K562 (cell line): ENCODE results near the gene DNASE2B. TPM values are rescaled to one million over a fixed set of nuclear protein-coding genes. Genes with fewer than 3 reads are reported as not detected.

ENCODE experiments used
- BCL6 ChIP-seq: fragments of 250-450 bp; sonication (Bioruptor Pico); IDR thresholded peaks from 2 replicates; pipeline ENCODE4 v1.4.0; 2020
- CEBPB ChIP-seq: fragments of 450-650 bp; IDR thresholded peaks from 2 replicates; pipeline ENCODE4 v1.6.1; 2016; ENCODE audit warnings: missing genetic modification characterization, missing compliant biosample characterization
- DIDO1 ChIP-seq: fragments of 450-650 bp; IDR thresholded peaks from 2 replicates; pipeline ENCODE4 v1.6.1; 2016; ENCODE audit warnings: low read depth, missing biosample characterization, missing genetic modification characterization
- EHMT2 ChIP-seq: fragments of 450-650 bp; IDR thresholded peaks from 2 replicates; pipeline ENCODE4 v1.6.1; 2018; ENCODE audit warnings: antibody characterized with exemption
- HMBOX1 ChIP-seq: sonication (generic); IDR thresholded peaks from 2 replicates; pipeline ENCODE4 v1.6.1; 2016
- HMG20A ChIP-seq: fragments of 450-650 bp; formaldehyde crosslinking; conservative IDR thresholded peaks from 2 replicates; pipeline ENCODE4 v1.4.0; 2020; ENCODE audit warnings: mild to moderate bottlenecking, mixed read lengths
- NBN ChIP-seq: fragments of 450-650 bp; IDR thresholded peaks from 2 replicates; pipeline ENCODE4 v1.6.1; 2016; ENCODE audit warnings: low read depth, mild to moderate bottlenecking
- SIN3B ChIP-seq: fragments of 450-650 bp; IDR thresholded peaks from 2 replicates; pipeline ENCODE4 v1.6.1; 2017; ENCODE audit warnings: low read depth, mild to moderate bottlenecking, moderate library complexity
- ZBTB11 ChIP-seq, 3 experiments: fragments of 200-800 bp in 1 of 3; fragments of 250-450 bp in 1 of 3; fragments of 450-650 bp in 1 of 3; sonication (Bioruptor Pico) in 1 of 3; sonication (Bioruptor generic) in 1 of 3; formaldehyde crosslinking in 1 of 3; IDR thresholded peaks; 2 replicates each; pipeline versions ENCODE4 v1.6.1 to v1.8.0; 2016 to 2022; ENCODE audit warnings: mild to moderate bottlenecking in 2 of 3, missing genetic modification characterization in 2 of 3, missing compliant biosample characterization in 1 of 3, moderate library complexity in 1 of 3
- ZBTB5 ChIP-seq: fragments of 450-650 bp; IDR thresholded peaks from 2 replicates; pipeline ENCODE4 v1.6.1; 2017; ENCODE audit warnings: antibody characterized with exemption
- ZBTB9 ChIP-seq: fragments of 450-650 bp; formaldehyde crosslinking; IDR thresholded peaks from 2 replicates; pipeline ENCODE4 v1.4.0; 2020; ENCODE audit warnings: mild to moderate bottlenecking, moderate library complexity
- ZFX ChIP-seq: sonication (generic); formaldehyde crosslinking; IDR thresholded peaks from 2 replicates; pipeline ENCODE4 v1.8.0; 2022; ENCODE audit warnings: mild to moderate bottlenecking, missing genetic modification reagents, moderate library complexity
- ZNF398 ChIP-seq: fragments of 250-450 bp; sonication (Bioruptor Pico); IDR thresholded peaks from 2 replicates; pipeline ENCODE4 v1.8.0; 2021; ENCODE audit warnings: moderate library complexity, mild to moderate bottlenecking, inconsistent platforms
- ZNF695 ChIP-seq: fragments of 450-650 bp; formaldehyde crosslinking; IDR thresholded peaks from 2 replicates; pipeline ENCODE4 v1.4.0; 2020; ENCODE audit warnings: mild to moderate bottlenecking, moderate library complexity
- ZNF778 ChIP-seq: fragments of 450-650 bp; formaldehyde crosslinking; IDR thresholded peaks from 2 replicates; pipeline ENCODE4 v1.4.0; 2020; ENCODE audit warnings: mild to moderate bottlenecking, moderate library complexity
- polyA plus RNA-seq, 8 experiments: library from polyadenylated mRNA; depleted of rRNA in 4 of 8; stranded (reverse) in 5 of 8; unstranded in 3 of 8; fragments of >200 nt; fragmentation: Nextera tagmentation in 2 of 8; fragmentation: Illumina TruSeq in 1 of 8; extraction: Ambion mirVana in 2 of 8; extraction: Trizol in 1 of 8; gene quantifications; 2 replicates each; pipeline versions ENCODE4 v1.2.1 to v1.2.3, GENCODE V29; 2011 to 2014; ENCODE audit warnings: inconsistent platforms in 1 of 8, missing spikeins in 1 of 8
- total RNA-seq, 7 experiments: library from RNA; depleted of rRNA in 6 of 7; stranded (reverse); fragments of >200 nt in 6 of 7; fragmentation: Illumina TruSeq in 2 of 7; extraction: Trizol in 2 of 7; gene quantifications; 2 replicates each; pipeline versions ENCODE4 v1.2.1 to v1.2.3, GENCODE V29; 2011 to 2021; ENCODE audit warnings: low replicate concordance in 1 of 7
- TF ChIP-seq, protein P1 (sequence below): sonication (generic); formaldehyde crosslinking; IDR thresholded peaks from 2 replicates; pipeline ENCODE4 v1.8.0; 2022; ENCODE audit warnings: missing genetic modification reagents, mild to moderate bottlenecking, borderline replicate concordance

Gene DNASE2B
- total and polyA plus RNA-seq, 9 of the 15 experiments (the other 6 are each of a cell fraction or from before 2014, with no cell fraction given): not detected

DNA sequence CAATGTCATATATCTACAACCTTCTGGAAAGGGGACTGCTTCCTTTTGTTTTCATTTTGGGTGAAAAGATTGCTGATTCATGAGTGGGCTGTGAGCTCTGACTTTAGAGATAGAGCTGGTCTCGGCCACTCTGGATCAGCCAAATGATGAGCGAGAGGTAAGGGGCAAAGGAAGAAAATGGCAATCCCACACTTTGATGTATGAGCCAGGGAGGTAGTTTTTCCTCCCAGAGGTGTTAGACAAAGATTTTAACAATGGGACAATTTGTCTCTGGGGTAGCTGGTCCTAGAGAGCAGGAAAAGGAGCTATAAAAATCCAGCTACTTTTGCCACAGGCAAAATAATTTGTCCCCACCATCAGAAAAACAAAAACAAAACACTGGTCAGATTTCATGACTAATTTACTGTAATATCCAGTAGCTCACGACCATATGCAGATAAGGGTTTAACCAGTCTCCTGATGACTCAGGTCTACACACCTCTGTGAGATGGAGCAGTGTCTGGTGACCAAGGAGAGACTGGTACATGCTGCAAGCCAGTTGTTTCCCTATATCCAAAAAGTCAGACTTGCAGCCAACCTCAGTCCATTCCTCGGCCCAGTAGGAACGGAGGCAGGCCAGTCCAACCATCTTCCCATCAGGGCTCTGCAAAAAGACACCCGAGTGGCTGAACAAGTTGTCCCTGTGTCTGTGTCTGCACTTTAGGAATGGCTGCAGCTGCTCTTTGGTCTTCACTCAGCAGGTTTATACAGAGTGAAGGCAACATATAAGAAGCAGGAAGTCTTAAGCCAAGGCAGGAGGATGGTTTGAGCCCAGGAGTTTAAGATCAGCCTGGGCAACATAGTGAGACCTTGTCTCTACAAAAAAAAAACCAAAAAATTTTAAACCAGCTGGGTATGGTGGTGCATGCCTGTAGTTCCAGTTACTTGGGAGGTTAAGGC lies 29.2 kb downstream of the DNASE2B start (continued):
- TF ChIP-seq ZBTB11 (CRISPR knock-in tag; IDR thresholded peaks at IDR 0.05) (no peak), ZNF695 (CRISPR knock-in tag) (no peak), HMBOX1 (peak; percentile 37; the same call in 1 of the 2 replicates), ZFX (CRISPR knock-in tag) (no peak), ZBTB5 (no peak), EHMT2 (no peak), SIN3B (no peak), DIDO1 (no peak), ZBTB9 (CRISPR knock-in tag) (no peak), HMG20A (CRISPR knock-in tag) (no peak), ZNF398 (CRISPR knock-in tag) (no peak), CEBPB (tag) (no peak), ZNF778 (CRISPR knock-in tag) (no peak), NBN (no peak), BCL6 (CRISPR knock-in tag) (no peak)
- TF ChIP-seq, protein P1, sequence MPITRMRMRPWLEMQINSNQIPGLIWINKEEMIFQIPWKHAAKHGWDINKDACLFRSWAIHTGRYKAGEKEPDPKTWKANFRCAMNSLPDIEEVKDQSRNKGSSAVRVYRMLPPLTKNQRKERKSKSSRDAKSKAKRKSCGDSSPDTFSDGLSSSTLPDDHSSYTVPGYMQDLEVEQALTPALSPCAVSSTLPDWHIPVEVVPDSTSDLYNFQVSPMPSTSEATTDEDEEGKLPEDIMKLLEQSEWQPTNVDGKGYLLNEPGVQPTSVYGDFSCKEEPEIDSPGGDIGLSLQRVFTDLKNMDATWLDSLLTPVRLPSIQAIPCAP: no peak
